NCI-H2227 (cell line): Measurements from ENCODE around the gene SMC6.

Experiments used
- DNase-seq: peaks from one replicate; lab custom pipeline; 2025; ENCODE audit not compliant: unreplicated experiment; lab: John Stamatoyannopoulos, UW

SMC6 gene, protein sequence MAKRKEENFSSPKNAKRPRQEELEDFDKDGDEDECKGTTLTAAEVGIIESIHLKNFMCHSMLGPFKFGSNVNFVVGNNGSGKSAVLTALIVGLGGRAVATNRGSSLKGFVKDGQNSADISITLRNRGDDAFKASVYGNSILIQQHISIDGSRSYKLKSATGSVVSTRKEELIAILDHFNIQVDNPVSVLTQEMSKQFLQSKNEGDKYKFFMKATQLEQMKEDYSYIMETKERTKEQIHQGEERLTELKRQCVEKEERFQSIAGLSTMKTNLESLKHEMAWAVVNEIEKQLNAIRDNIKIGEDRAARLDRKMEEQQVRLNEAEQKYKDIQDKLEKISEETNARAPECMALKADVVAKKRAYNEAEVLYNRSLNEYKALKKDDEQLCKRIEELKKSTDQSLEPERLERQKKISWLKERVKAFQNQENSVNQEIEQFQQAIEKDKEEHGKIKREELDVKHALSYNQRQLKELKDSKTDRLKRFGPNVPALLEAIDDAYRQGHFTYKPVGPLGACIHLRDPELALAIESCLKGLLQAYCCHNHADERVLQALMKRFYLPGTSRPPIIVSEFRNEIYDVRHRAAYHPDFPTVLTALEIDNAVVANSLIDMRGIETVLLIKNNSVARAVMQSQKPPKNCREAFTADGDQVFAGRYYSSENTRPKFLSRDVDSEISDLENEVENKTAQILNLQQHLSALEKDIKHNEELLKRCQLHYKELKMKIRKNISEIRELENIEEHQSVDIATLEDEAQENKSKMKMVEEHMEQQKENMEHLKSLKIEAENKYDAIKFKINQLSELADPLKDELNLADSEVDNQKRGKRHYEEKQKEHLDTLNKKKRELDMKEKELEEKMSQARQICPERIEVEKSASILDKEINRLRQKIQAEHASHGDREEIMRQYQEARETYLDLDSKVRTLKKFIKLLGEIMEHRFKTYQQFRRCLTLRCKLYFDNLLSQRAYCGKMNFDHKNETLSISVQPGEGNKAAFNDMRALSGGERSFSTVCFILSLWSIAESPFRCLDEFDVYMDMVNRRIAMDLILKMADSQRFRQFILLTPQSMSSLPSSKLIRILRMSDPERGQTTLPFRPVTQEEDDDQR

GRCh38 chr2:17753803-17754663, at the start of gene SMC6, which contains the start of gene GEN1:
TSS of gene SMC6 (minus strand) at chr2:17753810. CDS start at chr2:17745946, 7,864 bp downstream.
TSS of gene GEN1 (plus strand) at chr2:17754138. CDS start at chr2:17759944, 5,806 bp downstream.
- peak; percentile 96 for DNase-seq

GRCh38 chr2:17800693-17801458, 47.3 kb upstream of the SMC6 start:
- DNase-seq: no peak

- peak; percentile 57 for DNase-seq
Observed at GRCh38 chr2:17800219-17800618, 46.6 kb upstream of the SMC6 start.

- DNase-seq: no peak
Observed at GRCh38 chr2:17799301-17800120, 45.9 kb upstream of the SMC6 start.

GRCh38 chr2:17798338-17798737, 44.7 kb upstream of the SMC6 start:
- DNase-seq: no peak

DNA sequence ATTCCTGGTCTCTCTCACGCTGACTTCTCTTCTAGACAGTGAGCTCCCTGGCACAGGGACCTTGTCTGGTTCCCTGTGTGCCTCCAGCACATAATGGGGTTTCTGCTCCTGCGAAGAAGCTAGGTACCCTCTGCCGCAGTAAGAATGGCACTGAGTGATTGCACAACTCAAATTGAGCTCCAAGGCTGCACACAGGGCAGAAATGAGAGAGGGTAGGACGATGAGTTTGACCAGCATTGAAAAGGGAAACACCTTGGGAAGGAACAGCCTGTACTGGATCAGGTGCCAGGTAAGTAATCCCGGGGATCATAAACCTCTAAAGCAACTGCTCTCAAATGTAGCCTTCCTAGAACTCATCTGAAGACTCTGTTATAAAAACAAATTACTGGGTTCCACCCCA, 41.7 kb upstream of the SMC6 start:
- no peak for DNase-seq

- DNase-seq: no peak
Observed at GRCh38 chr2:17793803-17794354, 40.3 kb upstream of the SMC6 start.

DNA sequence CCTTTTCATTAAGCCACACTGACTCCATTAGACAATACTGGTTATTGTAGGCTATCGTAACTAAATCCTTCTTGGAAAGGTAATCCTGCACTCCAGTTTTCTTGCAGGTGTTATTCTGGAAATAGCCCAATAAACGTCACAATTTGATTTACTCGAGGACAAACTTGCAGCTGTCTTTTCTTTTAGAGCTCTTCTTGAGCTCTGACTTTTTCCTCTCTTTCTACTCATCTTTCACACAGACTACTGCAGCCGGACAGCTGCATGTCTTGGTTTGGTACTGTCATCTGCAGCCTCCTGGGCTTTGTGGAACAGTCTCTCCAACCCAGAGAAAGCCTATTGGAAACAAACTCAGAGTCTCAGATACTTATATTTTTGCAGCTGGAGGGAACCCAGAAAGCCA, 39.7 kb upstream of the SMC6 start:
- no peak for DNase-seq

GRCh38 chr2:17792515-17792914, 38.9 kb upstream of the SMC6 start:
- DNase-seq: no peak

DNA sequence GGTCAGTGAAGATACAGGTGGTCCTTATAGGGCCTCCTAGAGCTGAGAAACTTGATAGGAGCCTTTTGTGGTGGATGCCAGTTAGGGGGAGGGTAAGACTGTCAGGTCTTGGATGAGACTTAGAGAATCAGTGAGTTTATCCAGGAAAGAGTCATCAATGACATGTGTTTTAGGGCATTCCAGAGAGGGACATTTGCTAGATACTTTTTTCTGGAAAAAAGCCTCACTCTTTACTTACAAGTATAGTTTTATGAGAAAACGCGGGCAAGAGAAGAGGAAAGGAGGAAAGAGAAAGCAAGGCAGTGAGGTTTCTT, 38.2 kb upstream of the SMC6 start:
- no peak for DNase-seq

GRCh38 chr2:17791121-17791816, 37.7 kb upstream of the SMC6 start:
- no peak for DNase-seq

GRCh38 chr2:17790536-17790935, 36.9 kb upstream of the SMC6 start:
- no peak for DNase-seq

- DNase-seq: no peak
Observed at GRCh38 chr2:17788773-17789172, 35.2 kb upstream of the SMC6 start.

- no peak for DNase-seq
Observed at GRCh38 chr2:17786727-17787126, 33.1 kb upstream of the SMC6 start.

DNA sequence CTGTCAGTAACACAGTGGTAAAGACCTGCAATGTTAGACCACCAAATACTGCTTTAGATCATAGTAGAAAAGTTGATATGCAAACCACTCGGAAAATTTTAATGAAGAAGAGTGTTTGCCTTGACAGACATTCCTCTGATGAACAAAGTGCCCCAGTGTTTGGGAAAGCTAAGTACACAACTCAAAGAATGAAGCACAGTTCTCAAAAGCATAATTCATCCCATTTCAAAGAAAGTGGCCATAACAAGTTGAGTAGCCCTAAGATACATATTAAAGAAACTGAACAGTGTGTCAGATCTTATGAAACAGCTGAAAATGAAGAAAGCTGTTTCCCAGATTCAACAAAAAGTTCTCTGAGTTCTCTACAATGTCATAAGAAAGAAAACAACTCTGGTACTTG, 27.9 kb upstream of the SMC6 start:
- DNase-seq: no peak

DNA sequence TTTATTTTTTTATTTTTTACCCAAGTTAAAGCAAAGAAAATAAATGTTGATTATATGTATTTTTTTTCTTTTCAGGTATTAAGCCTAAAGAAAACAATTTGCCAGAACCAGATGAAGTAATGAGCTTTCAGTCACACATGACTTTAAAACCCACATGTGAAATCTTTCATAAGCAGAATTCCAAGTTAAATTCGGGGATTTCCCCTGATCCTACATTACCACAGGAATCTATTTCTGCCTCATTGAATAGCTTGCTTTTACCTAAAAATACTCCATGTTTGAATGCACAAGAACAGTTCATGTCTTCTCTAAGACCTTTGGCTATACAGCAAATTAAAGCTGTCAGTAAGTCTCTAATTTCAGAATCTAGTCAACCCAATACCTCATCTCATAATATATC, 26.9 kb upstream of the SMC6 start:
- DNase-seq: no peak

DNA sequence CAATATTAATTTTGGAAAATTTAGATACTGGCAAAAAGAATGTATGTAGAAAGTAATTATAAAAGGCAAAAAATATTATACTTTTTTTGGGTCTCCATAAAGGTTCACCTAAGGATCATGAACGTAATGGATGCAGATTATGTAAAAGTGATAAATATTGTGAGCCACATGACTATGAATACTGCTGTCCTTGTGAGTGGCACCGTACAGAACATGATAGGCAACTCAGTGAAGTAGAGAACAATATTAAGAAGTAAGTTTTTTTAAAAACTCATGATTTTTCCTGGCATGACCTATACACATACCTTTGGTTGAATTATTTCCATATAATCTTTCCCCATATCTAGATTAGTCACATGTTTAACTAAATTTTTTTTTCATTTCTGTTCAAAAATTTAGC, 18.9 kb upstream of the SMC6 start:
- no peak for DNase-seq

- no peak for DNase-seq
Observed at GRCh38 chr2:17771956-17772355, 18.3 kb upstream of the SMC6 start.
